Measurements from ENCODE around the gene CRP.

CRP gene

GRCh38 chr1:159719990-159720389 lies 5.6 kb upstream of the CRP start:
- H3F3A ChIP-seq (ENCODE audit: control insufficient read depth, insufficient read depth) = no peaks in the 10 kb centered on the region
- TF ChIP-seq EZH2phosphoT487 (IDR thresholded peaks at IDR 0.05; ENCODE audit: borderline replicate concordance, low read length) (no peak), CTCF (IDR thresholded peaks at IDR 0.05; ENCODE audit: low read depth, low read length, poor library complexity, severe bottlenecking) (no peak)
- no peak overlapping the region for H3K4me3 ChIP-seq (ENCODE audit: low read length)
- H4K20me1 ChIP-seq (ENCODE audit: control insufficient read depth, insufficient read depth, low read depth, low read length) = no peaks in the 10 kb centered on the region
- no peaks in the 10 kb centered on the region for H3K79me2 ChIP-seq (ENCODE audit: control insufficient read depth, low read length)
- H3K36me3 ChIP-seq (ENCODE audit: control insufficient read depth, low read length) = no peaks in the 10 kb centered on the region
- H3K9me3 ChIP-seq (ENCODE audit: control insufficient read depth, insufficient read depth, low read length) = peaks cover 7% of the 10 kb centered on the region
- H3K27me3 ChIP-seq (ENCODE audit: control insufficient read depth, low read length) = no peaks in the 10 kb centered on the region
- H3K4me1 ChIP-seq (ENCODE audit: control insufficient read depth, low read length) = no peaks in the 10 kb centered on the region
- H3K4me2 ChIP-seq (ENCODE audit: low read length) = no peak overlapping the region
- no peaks in the 10 kb centered on the region for H3K9me2 ChIP-seq (replicated peaks; ENCODE audit: control insufficient read depth, low read length)
- no peak overlapping the region for H3K27ac ChIP-seq (ENCODE audit: low read depth, low read length)

- Histone ChIP-seq H3F3A (ENCODE audit: control insufficient read depth, insufficient read depth) (no peaks in the 10 kb centered on the region), H3K9me3 (ENCODE audit: control insufficient read depth, insufficient read depth, low read length) (peaks cover 7% of the 10 kb centered on the region), H3K79me2 (ENCODE audit: control insufficient read depth, low read length) (no peaks in the 10 kb centered on the region), H3K4me3 (ENCODE audit: low read length) (no peak overlapping the region), H4K20me1 (ENCODE audit: control insufficient read depth, insufficient read depth, low read depth, low read length) (no peaks in the 10 kb centered on the region), H3K27ac (ENCODE audit: low read depth, low read length) (no peak overlapping the region), H3K36me3 (ENCODE audit: control insufficient read depth, low read length) (no peaks in the 10 kb centered on the region), H3K27me3 (ENCODE audit: control insufficient read depth, low read length) (no peaks in the 10 kb centered on the region), H3K9me2 (replicated peaks; ENCODE audit: control insufficient read depth, low read length) (no peaks in the 10 kb centered on the region), H3K4me2 (ENCODE audit: low read length) (no peak overlapping the region), H3K4me1 (ENCODE audit: control insufficient read depth, low read length) (no peaks in the 10 kb centered on the region)
- TF ChIP-seq CTCF (IDR thresholded peaks at IDR 0.05; ENCODE audit: low read depth, low read length, poor library complexity, severe bottlenecking) = no peak
- no peak for TF ChIP-seq EZH2phosphoT487 (IDR thresholded peaks at IDR 0.05; ENCODE audit: borderline replicate concordance, low read length)
Measured at GRCh38 chr1:159715855-159716254, 1.5 kb upstream of the CRP start.

- Histone ChIP-seq H3K4me2 (ENCODE audit: low read length) (no peak overlapping the region), H3K36me3 (ENCODE audit: control insufficient read depth, low read length) (no peaks in the 10 kb centered on the region), H3K27ac (ENCODE audit: low read depth, low read length) (no peak overlapping the region), H3K4me3 (ENCODE audit: low read length) (no peak overlapping the region), H4K20me1 (ENCODE audit: control insufficient read depth, insufficient read depth, low read depth, low read length) (no peaks in the 10 kb centered on the region), H3K4me1 (ENCODE audit: control insufficient read depth, low read length) (no peaks in the 10 kb centered on the region), H3F3A (ENCODE audit: control insufficient read depth, insufficient read depth) (no peaks in the 10 kb centered on the region), H3K79me2 (ENCODE audit: control insufficient read depth, low read length) (no peaks in the 10 kb centered on the region), H3K9me2 (replicated peaks; ENCODE audit: control insufficient read depth, low read length) (no peaks in the 10 kb centered on the region), H3K27me3 (ENCODE audit: control insufficient read depth, low read length) (no peaks in the 10 kb centered on the region), H3K9me3 (ENCODE audit: control insufficient read depth, insufficient read depth, low read length) (no peaks in the 10 kb centered on the region)
- TF ChIP-seq CTCF (IDR thresholded peaks at IDR 0.05; ENCODE audit: low read depth, low read length, poor library complexity, severe bottlenecking) (no peak), EZH2phosphoT487 (IDR thresholded peaks at IDR 0.05; ENCODE audit: borderline replicate concordance, low read length) (no peak)
Measured at GRCh38 chr1:159712080-159712479, 2.3 kb downstream of the CRP start.

Measured in DOHH2 (cell line).